ENCODE results near the gene CRK. TPM values are rescaled to one million over a fixed set of nuclear protein-coding genes. Genes with fewer than 3 reads are reported as not detected.
A peak's percentile ranks its signal among the peaks of the same experiment; 100 is the strongest.
"Not testable (repeated sequence)": the region's sequence is repeated elsewhere in the genome, so short reads cannot be mapped to it uniquely, and the experiment has no call there.

Gene CRK
- total RNA-seq, 1 donor from 2014 or later = 57.5 TPM

- H3K9me3 ChIP-seq = no peaks in the 10 kb centered on the region
- DNase-seq (ENCODE audit: extremely low spot score in 2 of 2) = no peak
- H3K36me3 ChIP-seq = no peaks in the 10 kb centered on the region
- intact Hi-C loops (cut with DNase I) = no loop called here
- no peak overlapping the region for H3K4me3 ChIP-seq
- no peak overlapping the region for H3K27ac ChIP-seq
- H3K4me1 ChIP-seq = peaks cover 95% of the 10 kb centered on the region
- H3K27me3 ChIP-seq = no peaks in the 10 kb centered on the region
- TF ChIP-seq, protein P1, sequence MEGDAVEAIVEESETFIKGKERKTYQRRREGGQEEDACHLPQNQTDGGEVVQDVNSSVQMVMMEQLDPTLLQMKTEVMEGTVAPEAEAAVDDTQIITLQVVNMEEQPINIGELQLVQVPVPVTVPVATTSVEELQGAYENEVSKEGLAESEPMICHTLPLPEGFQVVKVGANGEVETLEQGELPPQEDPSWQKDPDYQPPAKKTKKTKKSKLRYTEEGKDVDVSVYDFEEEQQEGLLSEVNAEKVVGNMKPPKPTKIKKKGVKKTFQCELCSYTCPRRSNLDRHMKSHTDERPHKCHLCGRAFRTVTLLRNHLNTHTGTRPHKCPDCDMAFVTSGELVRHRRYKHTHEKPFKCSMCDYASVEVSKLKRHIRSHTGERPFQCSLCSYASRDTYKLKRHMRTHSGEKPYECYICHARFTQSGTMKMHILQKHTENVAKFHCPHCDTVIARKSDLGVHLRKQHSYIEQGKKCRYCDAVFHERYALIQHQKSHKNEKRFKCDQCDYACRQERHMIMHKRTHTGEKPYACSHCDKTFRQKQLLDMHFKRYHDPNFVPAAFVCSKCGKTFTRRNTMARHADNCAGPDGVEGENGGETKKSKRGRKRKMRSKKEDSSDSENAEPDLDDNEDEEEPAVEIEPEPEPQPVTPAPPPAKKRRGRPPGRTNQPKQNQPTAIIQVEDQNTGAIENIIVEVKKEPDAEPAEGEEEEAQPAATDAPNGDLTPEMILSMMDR (IDR thresholded peaks at IDR 0.05) = no peak
- no peak for TF ChIP-seq POLR2AphosphoS5 (IDR thresholded peaks at IDR 0.05; ENCODE audit: insufficient read depth in 1 of 2, low read depth in 1 of 2)
- TF ChIP-seq POLR2A (IDR thresholded peaks at IDR 0.05) = no peak
Measured at GRCh38 chr17:1384905-1385435, 71.1 kb downstream of the CRK start.

DNA sequence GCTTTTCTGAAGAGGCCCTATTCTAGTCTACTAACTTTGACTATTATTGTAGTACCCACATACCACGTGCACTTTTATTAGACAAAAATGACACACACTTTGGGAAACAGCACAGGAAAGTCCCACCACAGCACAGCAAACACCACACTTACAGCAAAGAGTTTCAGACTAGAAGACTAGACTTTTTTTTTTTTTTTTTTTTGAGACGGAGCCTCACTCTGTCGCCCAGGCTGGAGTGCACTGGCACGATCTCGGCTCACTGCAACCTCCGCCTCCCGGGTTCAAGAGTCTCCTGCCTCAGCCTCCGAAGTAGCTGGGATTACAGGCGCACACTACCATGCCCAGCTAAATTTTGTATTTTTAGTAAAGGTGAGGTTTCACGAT lies 76.1 kb downstream of the CRK start:
- intact Hi-C loops (cut with DNase I) = loop anchor here (1.0 kb wide), 1 partner anchor 11 kb away; no protein-coding TSS in a partner anchor
- no peaks in the 10 kb centered on the region for H3K27me3 ChIP-seq
- no peak for DNase-seq (ENCODE audit: extremely low spot score in 2 of 2)
- H3K9me3 ChIP-seq = no peaks in the 10 kb centered on the region
- H3K36me3 ChIP-seq = no peaks in the 10 kb centered on the region
- peaks cover 97% of the 10 kb centered on the region for H3K4me1 ChIP-seq
- H3K4me3 ChIP-seq = no peak overlapping the region
- no peak for TF ChIP-seq POLR2AphosphoS5 (IDR thresholded peaks at IDR 0.05; ENCODE audit: insufficient read depth in 1 of 2, low read depth in 1 of 2)
- TF ChIP-seq POLR2A (IDR thresholded peaks at IDR 0.05) = no peak
- TF ChIP-seq, protein P1 (IDR thresholded peaks at IDR 0.05) = no peak
- peak overlapping the region; percentile 19 for H3K27ac ChIP-seq

GRCh38 chr17:1379208-1379929 lies 76.7 kb downstream of the CRK start:
- no peaks in the 10 kb centered on the region for H3K9me3 ChIP-seq
- H3K27me3 ChIP-seq = no peaks in the 10 kb centered on the region
- peaks cover 97% of the 10 kb centered on the region for H3K4me1 ChIP-seq
- intact Hi-C loops (cut with DNase I) = loop anchor here (1.0 kb wide), 1 partner anchor 10 kb away; no protein-coding TSS in a partner anchor
- no peak for DNase-seq (ENCODE audit: extremely low spot score in 2 of 2)
- no peak overlapping the region for H3K4me3 ChIP-seq
- no peak for TF ChIP-seq POLR2AphosphoS5 (IDR thresholded peaks at IDR 0.05; ENCODE audit: insufficient read depth in 1 of 2, low read depth in 1 of 2)
- TF ChIP-seq, protein P1 (IDR thresholded peaks at IDR 0.05) = no peak
- TF ChIP-seq POLR2A (IDR thresholded peaks at IDR 0.05) = no peak
- H3K27ac ChIP-seq = no peak overlapping the region
- H3K36me3 ChIP-seq = no peaks in the 10 kb centered on the region

GRCh38 chr17:1378476-1378860 lies 77.6 kb downstream of the CRK start:
- H3K27me3 ChIP-seq; H3K27ac ChIP-seq; DNase-seq (ENCODE audit: extremely low spot score in 2 of 2); H3K4me3 ChIP-seq; H3K9me3 ChIP-seq; H3K36me3 ChIP-seq; intact Hi-C loops (cut with DNase I): not testable (repeated sequence)
- H3K4me1 ChIP-seq = peaks cover 97% of the 10 kb centered on the region

- H3K9me3 ChIP-seq = no peaks in the 10 kb centered on the region
- TF ChIP-seq POLR2A (IDR thresholded peaks at IDR 0.05) = no peak
- TF ChIP-seq, protein P1 (IDR thresholded peaks at IDR 0.05) = no peak
- no peak for TF ChIP-seq POLR2AphosphoS5 (IDR thresholded peaks at IDR 0.05; ENCODE audit: insufficient read depth in 1 of 2, low read depth in 1 of 2)
- H3K27ac ChIP-seq = peak overlapping the region; percentile 34
- no peaks in the 10 kb centered on the region for H3K27me3 ChIP-seq
- intact Hi-C loops (cut with DNase I) = no loop called here
- H3K4me1 ChIP-seq = peaks cover 97% of the 10 kb centered on the region
- no peak overlapping the region for H3K4me3 ChIP-seq
- no peak for DNase-seq (ENCODE audit: extremely low spot score in 2 of 2)
- H3K36me3 ChIP-seq = no peaks in the 10 kb centered on the region
Measured at GRCh38 chr17:1377334-1377733, 78.7 kb downstream of the CRK start.
